ENCODE data around the gene ART3. TPM values are rescaled to one million over a fixed set of nuclear protein-coding genes. Genes with fewer than 3 reads are reported as not detected.

The ART3 gene
- total RNA-seq, 1 experiment from 2014 or later = 0.24 TPM

DNA sequence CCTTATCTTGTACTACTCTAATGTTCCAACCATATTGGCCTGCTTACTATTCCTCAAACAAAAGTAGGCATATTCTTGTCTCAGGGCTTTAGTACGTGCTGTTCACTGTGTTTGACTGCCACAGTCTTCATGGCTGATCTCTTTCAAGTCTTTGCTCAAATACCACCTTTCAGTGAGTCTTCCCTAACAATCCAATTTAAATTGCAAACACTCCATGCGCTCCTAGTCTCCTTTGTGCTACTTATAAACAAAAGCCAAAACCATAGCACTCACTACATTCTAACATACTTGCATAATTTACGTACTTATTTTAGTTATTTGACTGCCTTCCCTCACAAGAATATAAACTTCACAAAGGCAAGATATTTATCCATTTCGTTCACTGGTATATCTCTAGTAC lies 1.7 kb upstream of the ART3 start:
- no peak for DNase-seq (ENCODE audit: low read depth)

DNA sequence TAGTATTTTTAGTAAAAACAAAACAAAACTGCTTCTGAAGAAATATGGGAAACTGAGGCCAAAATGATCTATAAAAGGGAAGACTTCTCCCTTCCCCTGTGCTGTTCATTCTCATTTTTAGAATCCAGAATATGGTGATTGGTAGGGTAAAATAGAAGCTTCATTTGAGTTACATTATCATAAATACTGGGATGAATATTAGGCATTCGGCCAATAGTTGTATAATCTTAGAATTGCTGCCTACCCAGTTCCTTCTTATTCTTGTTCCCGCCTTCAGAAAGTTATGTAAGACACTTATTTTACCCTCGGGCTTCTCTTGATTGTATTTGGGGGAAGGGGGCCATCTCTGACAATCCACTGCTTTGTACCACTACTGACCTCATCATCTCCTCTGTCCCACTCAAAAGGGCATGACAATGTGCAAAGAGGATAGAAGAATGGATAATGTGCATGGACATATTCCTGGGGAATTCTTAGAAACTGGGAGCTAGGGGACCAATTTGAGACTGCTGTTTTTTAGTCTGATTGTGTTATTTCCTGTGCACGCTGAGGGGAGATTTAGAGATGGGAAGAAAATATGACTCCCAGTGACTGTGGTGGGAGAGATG lies 588 bp downstream of the ART3 start:
- no peak for DNase-seq (ENCODE audit: low read depth)

- no peak for DNase-seq (ENCODE audit: low read depth)
Observed at GRCh38 chr4:76078033-76078613, 3.6 kb downstream of the ART3 start.

- DNase-seq (ENCODE audit: low read depth) = no peak
Observed at GRCh38 chr4:76083386-76083988, 9.0 kb downstream of the ART3 start.

DNA sequence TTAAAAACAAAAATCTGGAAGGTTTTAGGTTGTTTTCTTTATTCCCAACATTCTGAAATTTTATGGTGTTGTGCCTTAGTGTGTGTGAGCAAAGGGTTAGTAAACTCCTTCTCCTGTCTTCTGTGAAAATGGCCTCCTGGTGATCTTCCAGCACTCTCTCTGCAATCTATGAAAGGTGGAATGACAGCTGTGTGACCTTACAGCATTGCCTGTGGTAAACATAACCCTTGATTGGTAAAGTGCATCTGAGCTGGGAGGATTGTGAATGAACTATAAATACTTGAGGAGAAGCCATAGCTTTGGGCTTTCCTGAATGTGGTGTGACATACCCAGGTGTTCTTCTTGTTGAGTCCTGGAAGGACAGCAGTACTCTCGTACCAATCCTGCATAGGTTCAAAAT lies 10.0 kb downstream of the ART3 start:
- DNase-seq (ENCODE audit: low read depth) = no peak

DNA sequence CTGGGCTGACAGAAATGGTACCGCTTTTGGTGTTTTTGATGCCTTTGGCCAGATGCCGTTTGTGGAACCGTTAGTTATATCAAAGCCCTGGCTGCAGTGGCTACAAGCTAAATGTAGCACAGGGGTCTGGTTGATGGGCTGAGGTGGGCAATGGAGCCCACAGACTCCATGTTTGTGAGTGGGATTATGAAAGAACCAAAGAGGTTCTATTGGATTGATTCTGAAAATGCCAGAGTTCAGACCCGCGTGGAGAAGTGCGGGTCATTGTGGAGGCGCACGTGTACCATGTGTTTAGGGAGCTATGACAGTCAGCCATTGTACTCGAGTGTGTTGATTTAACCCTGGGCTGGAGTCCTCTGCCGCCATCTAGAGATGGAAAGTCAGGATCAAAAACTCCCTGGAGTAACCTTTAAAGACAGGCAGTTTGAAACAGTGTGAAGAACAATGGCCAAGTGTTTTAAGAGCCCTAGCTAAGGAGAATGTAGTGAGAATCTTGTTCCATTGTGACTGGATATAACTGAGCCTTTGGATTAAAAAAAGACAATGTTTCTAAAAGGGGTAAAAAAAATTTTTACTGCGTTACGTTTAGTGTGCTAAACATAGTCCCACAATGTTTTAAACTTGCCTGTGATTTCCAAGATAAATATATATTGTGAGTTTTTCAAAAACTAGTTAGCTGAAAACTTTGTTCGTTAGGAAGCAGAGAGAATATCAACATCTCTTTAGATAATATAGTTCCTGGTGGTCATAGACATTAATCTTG lies 12.7 kb downstream of the ART3 start:
- peak; percentile 70 for DNase-seq (ENCODE audit: low read depth)

DNA sequence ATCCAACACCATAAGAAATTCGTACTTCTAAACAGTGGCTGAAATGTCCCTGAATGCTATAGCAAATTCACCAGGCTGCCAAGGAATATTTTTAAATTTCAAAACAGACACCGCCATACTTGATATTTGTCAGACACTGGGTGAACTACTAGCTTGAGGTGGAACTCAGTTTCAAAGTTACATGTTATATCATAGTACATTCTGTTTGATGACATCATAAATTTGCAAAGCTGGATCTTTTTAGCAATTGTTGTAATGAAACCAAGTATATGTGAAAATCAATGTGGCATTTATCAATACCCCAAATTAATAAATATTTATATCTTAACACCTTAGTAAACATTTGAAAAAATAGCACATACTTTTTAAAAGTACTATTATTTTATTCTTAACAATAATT lies 14.2 kb downstream of the ART3 start:
- no peak for DNase-seq (ENCODE audit: low read depth)

GRCh38 chr4:76090241-76090691 lies 15.8 kb downstream of the ART3 start:
- DNase-seq (ENCODE audit: low read depth) = peak; percentile 82

- no peak for DNase-seq (ENCODE audit: low read depth)
Observed at GRCh38 chr4:76091052-76091451, 16.5 kb downstream of the ART3 start.

DNA sequence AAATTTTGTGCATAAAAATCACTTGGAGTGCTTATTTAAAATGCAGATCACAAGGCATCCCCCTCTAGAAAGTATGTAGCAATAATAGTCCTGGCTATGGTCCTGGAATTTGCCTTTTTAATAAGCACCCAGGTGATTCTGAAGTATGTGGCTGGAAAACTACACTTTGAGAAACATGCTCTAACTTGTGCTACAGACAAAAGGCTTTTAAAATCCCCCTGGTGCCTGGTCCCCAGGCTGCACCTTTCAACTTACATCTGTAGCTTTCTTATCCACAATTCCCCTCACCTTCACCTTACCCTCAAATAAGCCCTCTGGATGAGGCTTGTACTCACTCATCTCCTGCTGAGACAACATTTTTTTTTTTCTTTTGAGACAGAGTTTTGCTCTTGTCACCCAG lies 21.1 kb downstream of the ART3 start:
- no peak for DNase-seq (ENCODE audit: low read depth)

- DNase-seq (ENCODE audit: low read depth) = no peak
Observed at GRCh38 chr4:76096076-76096475, 21.6 kb downstream of the ART3 start.

- no peak for DNase-seq (ENCODE audit: low read depth)
Observed at GRCh38 chr4:76105652-76106051, 31.1 kb downstream of the ART3 start.

DNA sequence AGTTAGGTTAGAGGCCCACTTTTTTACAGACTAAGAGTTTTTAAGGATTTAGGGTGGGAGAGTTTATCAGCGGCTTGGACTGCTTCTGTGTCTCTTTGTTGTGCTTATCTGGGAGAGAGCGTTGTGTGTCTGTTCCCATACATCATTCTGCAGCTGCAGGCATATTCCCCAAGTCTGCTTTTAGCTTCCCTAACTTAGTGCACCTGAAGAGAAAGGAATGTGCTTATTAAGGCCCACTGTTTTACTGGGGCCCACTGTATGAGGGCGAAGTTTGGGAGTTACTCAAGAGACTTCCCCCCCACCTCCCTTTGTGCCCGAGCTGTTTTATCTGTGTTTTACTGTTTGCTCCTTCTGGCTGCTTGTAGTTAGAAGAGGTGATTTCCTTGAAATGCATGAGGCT lies 31.9 kb downstream of the ART3 start:
- no peak for DNase-seq (ENCODE audit: low read depth)

DNA sequence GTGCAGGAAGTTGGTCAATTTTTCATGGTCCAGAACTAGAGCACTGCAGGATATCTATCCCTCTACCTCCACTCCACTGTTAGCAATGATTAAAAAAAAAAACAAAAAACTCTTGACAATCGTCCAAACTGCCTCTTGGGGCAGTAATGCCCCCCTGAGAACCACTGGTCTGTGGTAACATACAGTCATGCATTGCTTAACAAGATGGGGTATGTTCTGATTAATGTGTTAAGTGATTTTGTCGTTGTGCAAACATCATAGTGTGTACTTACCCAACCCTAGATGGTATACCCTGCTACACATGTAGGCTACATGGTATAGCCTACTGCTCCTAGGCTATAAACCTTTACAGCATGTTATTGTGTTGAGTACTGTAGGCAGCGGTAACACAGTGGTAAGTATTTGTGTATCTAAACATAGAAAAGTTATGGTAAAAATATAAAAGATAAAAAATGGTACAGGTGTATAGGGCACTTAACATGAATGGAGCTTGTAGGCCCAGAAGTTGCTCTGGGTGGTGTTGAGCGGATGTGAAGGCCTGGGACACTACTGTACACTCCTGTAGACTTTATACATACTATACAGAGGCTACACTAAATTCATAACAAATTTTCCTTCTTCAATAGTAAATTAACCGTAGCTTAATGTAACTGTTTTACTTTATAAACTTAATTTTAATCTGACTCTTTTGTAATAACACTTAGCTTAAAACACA lies 34.1 kb downstream of the ART3 start:
- peak; percentile 23 for DNase-seq (ENCODE audit: low read depth)

- no peak for DNase-seq (ENCODE audit: low read depth)
Observed at GRCh38 chr4:76116821-76117220, 42.3 kb downstream of the ART3 start.

- no peak for DNase-seq (ENCODE audit: low read depth)
Observed at GRCh38 chr4:76117536-76117935, 43.0 kb downstream of the ART3 start.

GRCh38 chr4:76120199-76120598 lies 45.7 kb downstream of the ART3 start:
- DNase-seq (ENCODE audit: low read depth) = no peak

DNA sequence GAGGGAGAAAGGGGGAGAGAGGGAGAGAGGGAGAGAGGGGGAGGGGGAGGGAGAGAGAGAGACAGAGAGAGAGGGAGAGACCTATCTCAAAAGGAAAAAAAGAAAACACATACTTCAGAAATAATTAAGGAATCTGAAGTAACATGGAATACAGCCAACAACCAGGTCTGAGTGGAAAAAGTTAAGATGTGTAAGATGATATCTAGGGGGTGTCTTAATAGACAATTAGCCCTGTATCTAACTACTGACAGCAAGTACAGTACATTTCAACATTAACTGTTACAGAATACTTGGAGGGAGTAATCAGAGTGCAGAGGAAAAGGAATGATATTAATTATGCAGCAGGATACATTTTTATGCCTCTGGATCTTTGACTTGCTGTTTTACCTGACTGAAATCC lies 51.3 kb downstream of the ART3 start:
- no peak for DNase-seq (ENCODE audit: low read depth)

DNA sequence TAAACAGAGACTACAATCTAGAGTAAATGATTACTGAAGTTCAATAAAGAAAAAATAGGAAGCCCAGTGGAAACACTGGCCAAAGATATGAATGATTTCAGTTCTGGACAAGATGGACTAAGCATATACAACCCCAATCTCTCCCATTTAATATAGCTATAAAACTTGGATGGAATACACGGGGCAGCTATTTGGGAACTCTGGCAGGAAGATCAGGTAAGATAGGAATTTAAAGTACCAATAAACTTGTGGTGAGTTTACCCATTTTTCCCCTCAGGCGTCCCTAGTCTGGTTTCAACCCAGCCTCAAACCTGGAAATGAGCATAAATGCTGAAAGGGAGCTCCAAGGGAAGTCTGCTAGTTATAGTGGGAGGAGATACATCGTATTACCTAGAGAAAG lies 53.2 kb downstream of the ART3 start:
- no peak for DNase-seq (ENCODE audit: low read depth)

DNA sequence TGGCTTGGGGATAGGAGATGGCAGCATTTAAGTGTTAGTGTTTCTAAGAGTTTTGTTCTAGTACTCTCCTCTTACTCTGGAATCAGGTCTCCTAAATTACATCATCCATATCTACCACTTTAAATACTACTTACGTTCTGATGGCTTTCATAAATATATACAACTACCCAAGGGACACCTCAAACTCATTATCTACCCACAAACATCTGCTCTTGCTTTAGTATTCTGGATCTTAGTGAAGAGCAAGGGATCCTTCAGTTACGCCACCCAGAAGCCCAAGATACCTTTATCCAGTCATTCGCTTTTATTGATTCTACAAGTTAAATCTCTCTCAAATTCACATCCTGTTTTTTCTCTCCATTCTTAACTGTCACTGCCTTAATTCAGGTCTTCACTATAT lies 66.7 kb downstream of the ART3 start:
- no peak for DNase-seq (ENCODE audit: low read depth)

- DNase-seq (ENCODE audit: low read depth) = no peak
Observed at GRCh38 chr4:76144546-76144945, 70.0 kb downstream of the ART3 start.

- peak; percentile 81 for DNase-seq (ENCODE audit: low read depth)
Observed at GRCh38 chr4:76147454-76148141, 73.1 kb downstream of the ART3 start.
